HG03460 (cell line): ENCODE results near the gene FBXO11.
"Not testable (repeated sequence)": the region's sequence is repeated elsewhere in the genome, so short reads cannot be mapped to it uniquely, and the experiment has no call there.

Experiments used
- ATAC-seq: cut with Tn5 transposase; IDR thresholded peaks from one replicate; pipeline ENCODE4 v1.9.1; 2021; ENCODE audit not compliant: unreplicated experiment

FBXO11 gene

DNA sequence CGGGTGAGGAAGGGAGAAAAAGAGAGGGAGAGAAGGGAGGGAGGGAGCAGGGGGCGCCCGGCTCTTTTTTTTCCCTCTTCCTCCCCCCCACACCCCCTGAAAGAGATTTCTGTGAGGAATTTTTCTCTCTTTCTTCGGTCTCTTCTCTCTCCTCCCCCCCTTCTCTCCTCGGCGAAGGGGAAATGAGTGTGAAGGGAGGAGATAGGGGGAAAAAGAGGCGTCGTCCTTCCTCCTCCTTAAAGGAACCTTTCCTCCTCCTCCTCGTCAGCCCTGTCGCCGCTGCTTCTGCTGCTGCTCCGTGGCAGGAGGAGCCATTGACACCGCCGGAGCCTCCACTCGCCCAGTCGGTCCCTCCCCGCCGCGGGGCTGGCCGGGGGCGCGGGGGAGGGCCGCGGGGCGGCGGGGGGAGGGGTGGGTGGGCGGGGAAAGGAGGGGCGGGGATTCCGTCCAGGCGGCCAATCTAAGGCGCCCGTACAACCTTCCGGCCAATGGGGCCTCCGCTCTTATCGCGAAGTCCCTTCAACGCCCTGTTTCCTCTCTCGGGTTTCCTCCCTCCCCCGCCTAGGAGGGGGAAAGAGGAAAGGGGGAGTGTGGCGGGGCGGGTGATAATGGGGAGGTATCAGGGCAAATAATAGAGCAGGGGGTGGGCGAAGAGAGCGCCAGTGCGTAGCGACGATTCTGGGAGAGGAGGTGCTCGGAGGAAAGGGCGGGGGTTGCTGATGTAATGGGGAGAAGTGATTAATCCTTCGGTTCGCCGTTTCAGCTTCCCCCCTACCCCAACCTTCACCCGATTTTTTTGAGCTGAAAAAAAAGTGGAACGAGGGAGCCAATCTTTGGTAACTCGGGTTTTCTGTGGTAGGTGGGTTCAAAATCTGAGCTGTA is at the start of gene FBXO11:
Gene FBXO11 (minus strand): TSS at position 342 of the 882 bp plus-strand sequence. CDS start 778 bp downstream, outside the sequence.
- ATAC-seq: peak; percentile 90

DNA sequence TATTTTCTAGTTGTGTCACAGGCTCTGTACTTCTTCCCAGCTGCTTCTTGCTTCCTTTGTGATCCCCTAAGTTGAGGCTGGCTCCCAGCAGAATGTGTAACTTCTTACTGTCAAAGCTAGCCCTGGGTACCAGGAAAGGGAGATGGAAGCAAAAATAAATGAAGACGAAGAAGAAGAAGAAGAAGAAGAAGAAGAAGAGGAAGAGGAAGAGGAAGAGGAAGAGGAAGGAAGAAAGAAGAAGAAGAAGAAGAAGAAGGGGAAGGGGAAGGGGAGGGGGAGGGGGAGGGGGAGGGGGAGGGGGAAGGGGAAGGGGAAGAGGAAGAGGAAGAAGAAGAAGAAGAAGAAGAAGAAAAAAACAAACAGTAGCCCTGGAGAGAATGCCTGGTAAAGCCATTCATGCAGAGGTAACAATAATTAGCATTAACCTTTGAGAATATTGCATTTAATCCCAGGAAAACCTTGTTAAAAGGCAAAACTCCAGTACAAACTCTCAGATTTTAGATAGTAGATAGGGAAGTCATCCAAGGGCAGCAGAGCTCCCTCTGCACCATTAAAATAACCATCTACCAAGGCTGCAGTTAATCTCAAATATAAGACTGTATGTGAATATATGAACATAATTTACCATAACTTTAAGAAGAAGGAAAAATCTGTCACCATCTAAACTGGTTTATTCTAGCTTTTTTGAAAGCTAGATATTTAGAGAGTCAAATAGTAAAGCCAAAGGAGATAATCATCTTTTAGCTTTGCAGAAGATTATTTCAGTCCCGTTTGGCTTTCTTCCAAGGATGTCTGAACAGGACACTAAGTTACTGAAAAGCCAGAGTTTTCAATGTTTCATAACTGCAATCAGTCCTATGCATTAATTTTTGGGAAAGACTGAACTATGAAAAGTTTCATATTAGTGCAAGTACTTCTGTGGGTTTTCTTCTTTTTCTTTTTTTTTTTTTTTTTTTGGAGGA is 44.3 kb upstream of the FBXO11 start:
- ATAC-seq: no peak

DNA sequence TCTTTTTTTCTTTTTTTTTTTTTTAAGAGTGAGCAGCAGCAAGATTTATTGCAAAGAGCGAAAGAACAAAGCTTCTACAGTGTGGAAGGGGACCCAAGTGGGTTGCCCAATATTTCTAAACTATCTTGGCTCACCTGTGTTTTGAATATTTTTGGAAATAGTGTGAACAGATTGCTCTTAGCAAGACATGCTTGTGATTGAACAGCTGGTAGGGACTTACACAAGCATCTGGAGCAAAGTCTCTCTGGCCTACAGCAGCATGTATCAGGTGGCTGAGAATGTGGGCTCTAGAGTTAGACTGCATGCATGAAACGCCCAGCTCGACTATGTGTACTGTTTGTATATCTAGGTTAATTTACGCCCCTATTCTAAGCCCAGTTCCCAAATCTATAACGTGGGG is 40.3 kb upstream of the FBXO11 start:
- no peak for ATAC-seq

DNA sequence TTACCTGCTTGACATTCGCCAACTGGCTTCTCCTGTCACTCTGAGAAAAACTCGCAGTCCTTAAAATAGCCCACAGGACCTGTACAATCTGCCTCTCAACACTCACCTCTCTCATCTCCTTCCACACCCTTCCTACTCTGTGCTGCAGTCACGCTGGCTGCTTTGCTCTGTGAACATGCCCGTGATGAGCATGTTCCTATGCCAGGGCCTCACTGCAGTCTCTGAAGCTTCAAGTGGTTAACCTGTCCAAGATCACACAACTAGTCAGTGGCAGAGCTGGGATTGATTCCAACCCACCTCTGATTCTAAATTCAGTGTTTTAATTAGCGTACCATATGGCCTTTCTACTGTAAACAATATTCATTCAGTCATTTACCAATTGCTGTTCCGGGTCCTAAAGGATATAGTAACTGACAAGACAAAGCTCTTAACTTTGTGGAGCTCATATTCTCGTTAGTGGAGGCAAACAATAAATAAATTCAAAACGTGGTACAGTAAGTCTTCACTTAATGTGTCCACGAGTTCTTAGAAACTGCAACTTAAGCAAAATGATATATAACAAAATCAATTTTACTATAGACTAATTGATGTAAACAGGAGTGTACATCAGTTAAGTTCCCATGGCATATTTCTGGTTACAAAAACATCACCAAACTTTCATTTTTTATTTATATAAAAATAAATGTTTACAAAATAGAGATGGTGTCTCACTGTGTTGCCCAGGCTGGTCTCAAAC is 38.9 kb upstream of the FBXO11 start:
- no peak for ATAC-seq

DNA sequence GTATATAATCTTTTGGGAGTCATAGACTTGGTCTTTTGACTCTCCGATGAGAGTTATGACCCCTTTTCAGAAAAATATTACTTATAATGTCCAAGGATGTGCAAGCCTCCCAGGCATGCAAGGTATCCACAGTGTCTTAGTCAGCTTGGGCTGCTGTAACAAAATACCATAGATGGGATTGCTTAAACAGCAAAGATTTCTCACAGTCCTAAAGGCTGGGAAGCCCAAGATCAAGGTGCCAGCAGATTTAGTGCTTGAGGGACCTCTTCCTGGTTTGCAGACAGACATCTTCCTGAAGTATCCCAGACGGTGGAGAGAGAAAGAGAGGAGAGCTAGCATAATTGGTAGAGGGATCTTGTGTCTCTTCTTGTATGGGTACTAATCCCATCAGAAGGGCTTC is 35.6 kb upstream of the FBXO11 start:
- ATAC-seq: no peak

DNA sequence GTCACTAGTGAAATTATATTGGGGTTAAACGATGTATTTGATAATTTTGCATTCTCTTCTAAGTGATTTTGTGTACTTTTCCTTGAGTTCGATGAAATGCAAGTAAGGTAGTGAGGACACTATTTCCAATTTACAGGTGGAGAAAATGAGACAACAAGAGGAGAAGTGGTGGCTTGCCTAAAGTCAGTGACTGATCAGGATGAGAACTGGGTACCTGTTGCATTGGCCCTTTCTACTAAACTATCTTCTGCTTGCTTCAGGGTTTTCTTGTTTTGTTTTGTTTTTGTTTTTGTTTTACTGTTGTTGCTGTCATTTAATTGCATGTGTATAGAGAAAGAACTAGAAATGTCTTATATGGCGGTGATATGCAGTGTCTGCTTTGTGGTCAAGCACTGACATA is 31.4 kb upstream of the FBXO11 start:
- ATAC-seq: no peak

DNA sequence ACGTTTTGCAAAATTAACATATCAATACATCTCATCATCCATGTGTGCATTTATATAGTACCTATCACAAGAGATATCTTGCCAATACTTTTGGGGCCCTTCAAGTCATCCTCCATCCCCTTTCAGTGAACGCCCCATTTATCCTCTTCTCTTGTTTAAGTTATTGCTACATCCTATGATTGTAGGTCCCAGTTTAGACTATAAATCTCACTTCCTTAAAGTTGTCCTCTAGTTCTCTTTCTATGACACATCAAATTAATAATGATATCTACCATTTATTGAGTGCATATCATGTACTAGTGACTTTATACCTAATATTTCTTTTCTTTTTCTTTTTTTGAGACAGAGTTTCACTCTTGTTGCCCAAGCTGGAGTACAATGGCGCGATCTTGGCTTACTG is 28.8 kb upstream of the FBXO11 start:
- ATAC-seq: no peak

DNA sequence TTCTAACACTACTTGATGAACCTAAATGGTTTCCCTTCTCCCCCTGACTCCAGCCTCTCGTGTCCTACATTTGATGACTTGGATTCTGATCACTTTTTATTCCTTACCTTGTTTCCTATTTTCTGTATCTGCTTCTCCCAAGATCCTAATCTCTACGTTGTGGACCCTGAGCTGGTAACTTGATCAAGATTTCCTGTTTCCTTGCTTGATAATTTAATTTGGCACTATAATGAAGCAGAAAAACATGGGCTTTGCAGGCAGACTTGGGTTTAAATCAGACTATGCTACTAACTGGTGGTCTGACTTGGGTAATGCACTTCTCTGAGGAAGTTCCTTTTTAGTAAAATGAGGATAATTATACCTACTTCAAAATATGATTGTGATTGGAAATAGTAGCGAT is 11.7 kb upstream of the FBXO11 start:
- ATAC-seq: no peak

DNA sequence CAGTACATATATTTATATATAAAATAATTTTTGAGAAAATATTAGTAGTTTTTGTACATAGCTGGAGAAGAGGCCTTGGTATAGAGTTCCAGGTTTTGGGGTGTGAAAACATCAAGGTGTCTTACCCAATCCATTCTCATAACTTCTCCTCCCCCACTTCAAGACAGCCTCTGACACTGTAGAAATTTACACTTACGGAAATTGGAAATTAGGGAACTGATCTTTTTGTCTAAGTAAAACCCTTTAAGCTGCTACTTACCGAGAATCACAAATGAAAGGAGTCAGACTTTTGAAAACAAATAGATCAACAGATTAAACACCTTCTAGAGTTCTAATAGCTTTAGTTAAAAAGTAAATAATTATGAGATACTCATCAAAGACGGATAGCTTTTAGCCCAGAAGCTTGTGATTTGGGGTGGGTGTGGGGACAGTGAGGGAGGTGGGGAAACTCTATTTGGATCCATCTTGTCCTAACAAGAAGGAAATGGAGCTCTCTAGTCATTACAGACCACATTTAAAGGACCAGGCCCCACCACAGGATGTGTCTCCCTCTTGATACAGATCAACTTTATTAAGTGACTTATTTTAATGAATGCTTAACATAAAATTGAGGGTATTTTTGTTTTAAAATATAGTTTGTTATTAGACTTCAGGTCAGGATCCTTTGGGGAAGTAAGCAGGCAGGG is 11.1 kb upstream of the FBXO11 start:
- no peak for ATAC-seq

DNA sequence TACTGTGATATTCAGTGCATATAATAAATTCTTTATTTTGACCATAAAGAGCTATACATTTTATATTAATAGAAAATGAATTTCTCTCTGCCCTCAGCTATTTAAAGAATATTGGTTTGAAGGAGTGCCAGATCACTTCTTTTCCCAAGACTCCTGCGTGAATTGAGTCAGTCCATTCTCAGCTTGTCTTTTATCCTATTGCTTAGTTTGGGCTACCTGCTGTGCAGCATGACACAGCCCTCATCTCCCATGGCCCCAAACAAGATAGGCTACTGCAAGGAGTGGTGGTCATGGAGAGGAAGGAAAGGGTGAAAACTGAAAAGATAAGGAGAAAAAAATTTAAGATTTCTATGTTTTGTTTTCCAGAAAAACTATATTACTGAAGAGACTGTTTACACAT is 10.1 kb upstream of the FBXO11 start:
- no peak for ATAC-seq

DNA sequence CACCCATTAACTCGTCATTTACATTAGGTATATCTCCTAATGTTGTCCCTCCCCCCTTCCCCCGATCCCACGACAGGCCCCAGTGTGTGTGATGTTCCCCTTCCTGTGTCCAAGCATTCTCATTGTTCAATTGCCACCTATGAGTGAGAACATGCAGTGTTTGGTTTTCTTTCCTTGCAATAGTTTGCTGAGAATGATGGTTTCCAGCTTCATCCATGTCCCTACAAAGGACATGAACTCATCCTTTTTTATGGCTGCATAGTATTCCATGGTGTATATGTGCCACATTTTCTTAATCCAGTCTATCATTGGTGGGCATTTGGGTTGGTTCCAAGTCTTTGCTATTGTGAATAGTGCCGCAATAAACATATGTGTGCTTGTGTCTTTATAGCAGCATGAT is 4.4 kb upstream of the FBXO11 start:
- ATAC-seq: not testable (repeated sequence)

DNA sequence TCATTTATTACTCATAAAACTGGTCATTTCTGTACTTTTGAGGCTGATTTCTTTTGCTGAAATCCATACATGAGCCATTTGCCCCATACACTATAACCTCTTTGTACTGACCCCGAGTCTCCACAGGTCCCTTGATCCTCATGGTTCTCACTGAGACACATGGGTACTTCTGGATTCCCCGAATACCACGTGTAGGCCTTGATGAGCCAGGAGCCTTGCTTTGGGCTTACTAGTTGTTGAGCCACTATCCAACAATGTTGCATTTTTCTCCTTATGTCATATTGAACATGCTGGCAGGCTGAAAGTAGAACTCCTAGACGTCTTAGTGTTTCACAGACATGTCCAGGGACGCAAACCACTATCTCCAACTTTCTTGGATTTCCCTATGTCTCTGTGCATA is 2.4 kb upstream of the FBXO11 start:
- ATAC-seq: no peak

DNA sequence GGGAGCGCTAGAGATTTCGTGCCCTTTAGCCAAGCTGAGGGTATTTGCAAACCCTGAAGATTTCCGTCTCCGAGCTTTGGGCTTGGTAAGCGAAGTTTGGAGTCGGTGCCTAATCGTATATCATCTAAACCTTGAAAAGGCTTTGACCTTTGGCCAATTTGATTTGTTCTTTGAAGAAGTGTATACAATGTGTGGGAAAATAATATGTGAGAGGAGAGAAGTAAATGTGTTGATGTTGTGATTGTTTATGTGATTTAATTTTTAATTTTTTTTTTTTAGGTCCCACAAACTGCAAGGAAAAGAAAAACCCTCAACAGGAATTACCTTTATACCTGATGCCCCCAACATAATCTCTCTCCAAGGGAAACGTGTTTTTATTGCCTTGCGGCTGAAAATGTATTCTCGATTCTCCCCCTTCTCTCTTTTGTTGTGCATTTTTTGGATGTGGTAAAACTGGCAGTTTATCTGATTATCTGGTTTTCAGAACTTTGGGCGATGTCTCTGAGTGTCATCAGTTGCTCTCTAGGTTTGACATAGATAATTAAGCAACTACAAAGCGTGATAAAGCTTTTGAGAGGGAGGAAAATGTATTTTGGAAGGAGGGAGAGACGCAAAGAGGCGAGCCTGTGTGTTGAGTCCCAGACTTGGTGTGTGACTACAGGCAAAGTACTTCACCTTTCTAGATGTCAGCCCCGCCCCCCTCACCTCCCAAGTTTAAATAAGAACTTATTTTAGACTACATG is 912 bp upstream of the FBXO11 start:
- no peak for ATAC-seq

DNA sequence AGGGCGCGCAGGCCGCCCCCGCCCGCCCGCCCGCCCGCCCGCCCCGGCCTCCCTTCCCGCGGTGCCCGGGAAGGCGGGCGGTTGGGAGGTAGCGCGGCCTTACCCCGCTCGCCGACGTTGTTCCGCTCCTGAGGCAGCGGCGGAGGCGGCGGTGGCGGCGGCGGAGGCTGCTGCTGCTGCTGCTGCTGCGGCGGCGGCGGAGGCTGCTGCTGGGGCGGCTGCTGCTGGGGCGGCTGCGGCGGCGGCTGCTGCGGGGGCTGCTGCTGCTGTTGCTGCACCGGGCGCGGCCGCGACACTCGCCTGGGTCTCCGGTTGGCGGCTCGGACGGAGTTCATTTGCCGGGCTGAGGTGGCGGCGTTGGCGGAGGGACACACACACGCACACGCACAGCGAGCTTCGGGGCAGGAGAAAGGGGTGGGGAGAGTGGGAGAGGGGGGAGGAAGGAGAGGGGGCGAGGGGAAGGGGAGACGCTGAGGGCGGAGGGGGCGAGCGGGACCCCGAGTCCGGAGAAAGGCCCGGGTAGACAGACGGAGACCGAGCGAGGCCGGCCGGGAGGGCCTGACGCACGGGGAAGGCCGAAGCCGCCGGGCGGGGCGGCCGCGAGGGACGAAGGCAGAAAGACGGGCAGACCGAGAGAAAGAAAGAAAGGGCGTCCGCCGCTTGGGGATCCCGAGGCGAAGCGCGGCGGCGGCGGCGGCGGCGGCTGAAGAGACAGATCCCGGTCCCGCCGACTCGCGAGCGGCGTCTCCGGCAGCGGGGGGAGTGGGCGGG is 727 bp downstream of the FBXO11 start:
- peak; percentile 9 for ATAC-seq

DNA sequence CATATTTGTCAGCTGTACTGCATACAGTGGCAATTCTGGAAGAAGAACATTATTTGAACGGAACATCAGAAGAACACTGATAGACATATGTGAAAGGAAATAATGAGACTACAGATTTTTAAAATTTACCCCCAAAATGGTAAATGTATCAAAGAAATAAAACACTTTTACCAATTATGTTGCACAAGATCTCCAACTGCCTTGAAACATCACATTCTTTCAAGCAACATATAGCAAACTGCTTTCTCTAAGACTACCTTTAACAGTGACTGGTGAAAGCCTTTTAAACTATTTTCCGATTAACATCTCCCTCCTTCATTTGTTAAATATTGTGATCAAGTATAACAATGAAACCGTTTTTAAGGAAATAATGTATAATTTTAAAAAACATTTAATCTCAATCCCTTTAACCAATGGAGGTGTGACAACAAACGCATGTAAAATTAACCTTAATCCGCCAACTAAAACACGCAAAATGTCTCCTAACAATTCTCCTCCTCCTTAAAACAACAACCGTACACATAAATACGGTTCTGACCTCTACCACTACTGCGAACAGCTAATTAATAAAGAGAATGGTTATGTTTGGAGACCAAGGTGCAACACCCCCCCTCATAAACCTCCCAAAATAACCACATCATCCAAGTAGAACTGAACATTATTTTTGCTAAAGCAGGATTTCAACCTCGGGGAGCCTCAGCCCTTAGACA is 2.4 kb downstream of the FBXO11 start:
- no peak for ATAC-seq

DNA sequence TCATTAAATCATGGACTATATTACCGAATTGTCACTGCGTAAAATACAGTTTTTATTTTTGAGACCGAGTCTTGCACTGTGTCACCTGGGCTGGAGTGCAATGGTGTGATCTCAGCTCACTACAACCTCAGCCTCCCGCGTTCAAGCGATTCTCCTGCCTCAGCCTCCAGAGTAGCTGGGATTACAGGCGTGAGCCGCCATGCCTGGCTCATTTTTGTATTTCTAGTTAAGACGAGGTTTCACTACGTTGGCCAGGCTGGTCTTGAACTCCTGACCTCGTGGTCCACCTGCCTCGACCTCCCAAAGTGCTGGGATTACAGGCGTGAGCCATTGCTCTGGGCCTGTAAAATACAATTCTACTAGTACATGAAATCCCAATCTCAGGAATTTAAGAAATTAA is 4.4 kb downstream of the FBXO11 start:
- ATAC-seq: not testable (repeated sequence)

DNA sequence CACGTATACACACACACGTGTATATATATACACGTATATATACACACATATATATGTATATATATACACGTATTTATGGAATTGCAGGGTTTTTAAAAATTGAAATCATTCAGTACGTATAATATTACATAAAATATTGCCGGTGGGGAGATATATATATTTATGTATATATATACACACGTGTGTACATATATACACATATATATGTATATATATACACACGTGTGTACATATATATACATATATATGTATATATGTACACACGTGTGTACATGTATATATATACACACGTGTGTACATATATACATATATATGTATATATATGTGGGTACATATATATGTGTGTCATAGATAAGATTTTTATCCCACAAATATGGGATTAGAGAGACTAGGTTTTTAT is 5.4 kb downstream of the FBXO11 start:
- no peak for ATAC-seq
